GM21526 (cell line): Measurements from ENCODE around the gene HK3.

Experiments used
- ATAC-seq: cut with Tn5 transposase; IDR thresholded peaks from one replicate; pipeline ENCODE4 v1.9.1; 2021; ENCODE audit warnings: moderate library complexity; ENCODE audit not compliant: unreplicated experiment, low FRiP score

Gene HK3

DNA sequence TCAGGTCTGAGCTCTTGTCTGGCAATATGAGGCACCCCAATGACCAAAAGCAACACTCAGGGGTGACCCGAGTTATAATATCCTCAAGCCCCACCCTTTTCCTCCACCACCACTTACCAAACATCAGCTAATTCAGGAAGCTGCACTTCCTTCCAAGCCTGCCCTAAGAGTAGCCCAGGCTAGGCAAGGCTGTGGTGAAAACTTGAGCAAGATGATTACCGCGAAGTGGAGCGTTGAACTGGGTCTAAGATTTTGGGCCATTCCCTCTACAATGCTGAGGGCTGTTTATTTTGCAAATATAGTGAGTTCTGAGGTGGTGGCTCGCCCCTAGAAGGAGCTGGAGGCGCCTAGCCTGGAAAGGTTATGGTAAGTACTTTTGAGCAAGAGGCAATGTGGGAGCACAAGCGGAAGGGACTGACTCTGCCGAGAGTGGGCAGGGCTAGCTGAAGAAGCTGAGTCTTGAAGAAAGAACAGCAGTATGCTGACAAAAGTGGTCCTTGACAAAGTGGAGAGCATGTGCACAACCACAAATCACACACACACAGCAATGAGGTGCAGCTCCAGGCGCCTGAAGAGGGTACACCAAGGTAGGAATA, at the start of gene HK3:
Gene HK3 (minus strand): TSS at position 51 of the 596 bp plus-strand sequence. CDS start 3,187 bp downstream, outside the sequence.
- ATAC-seq: no peak

DNA sequence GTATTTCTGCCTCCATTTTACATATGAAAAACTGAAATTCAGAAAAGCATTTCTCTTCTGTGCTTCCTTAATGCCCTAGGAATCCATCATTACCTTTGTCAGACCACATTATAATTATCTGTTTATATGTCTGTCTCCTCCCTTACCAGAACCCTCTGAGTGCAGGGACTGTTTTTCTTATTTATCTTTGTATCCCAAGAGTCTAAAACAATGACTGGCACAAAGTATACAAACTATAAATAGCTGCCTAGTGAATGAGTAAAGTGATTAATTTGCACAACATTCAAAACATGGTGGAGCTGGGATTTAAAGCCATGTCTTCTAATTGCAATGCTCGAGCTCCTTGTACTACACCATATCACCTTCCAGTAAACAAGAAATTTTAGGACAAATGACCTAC, 49.3 kb upstream of the HK3 start:
- no peak for ATAC-seq

DNA sequence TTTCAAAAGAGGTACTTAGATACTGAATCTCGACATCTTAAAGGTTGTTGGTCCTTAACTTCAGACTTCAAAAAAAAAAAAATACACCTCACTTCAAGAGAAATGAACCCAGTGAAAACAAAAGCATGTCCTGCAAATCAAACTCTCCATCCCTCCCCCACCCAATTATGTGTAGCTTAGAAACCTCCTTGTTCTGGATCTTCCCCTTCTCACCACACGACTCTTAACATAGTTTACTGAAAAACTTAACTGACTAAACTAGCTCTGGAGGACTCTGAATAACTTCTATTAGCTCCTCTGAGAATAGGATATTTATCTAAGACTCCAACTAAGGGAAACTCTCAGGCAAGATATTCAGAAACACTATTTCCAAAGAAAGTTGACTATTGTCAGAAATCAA, 48.7 kb upstream of the HK3 start:
- ATAC-seq: no peak

GRCh38 chr5:176944268-176944667, 45.1 kb upstream of the HK3 start:
- ATAC-seq: no peak

- no peak for ATAC-seq
These were observed 44.7 kb upstream of the HK3 start for GRCh38 chr5:176943816-176944215.

DNA sequence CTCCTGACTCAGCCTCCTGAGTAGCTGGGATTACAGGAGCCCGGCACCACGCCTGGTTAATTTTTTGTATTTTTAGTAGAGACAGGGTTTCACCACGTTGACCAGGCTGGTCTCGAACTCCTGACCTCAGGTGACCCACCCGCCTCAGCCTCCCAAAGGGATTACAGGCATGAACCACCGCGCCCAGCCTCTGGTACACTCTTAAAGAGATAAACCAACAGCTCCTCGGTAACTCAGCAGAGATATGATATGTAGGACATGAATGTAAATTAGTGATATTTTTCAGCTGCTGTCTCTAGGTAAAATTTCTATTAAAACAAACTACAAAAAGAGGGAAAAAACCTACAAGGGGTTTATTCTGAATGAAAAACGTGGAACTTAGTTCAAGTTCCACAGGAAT, 42.8 kb upstream of the HK3 start:
- no peak for ATAC-seq

DNA sequence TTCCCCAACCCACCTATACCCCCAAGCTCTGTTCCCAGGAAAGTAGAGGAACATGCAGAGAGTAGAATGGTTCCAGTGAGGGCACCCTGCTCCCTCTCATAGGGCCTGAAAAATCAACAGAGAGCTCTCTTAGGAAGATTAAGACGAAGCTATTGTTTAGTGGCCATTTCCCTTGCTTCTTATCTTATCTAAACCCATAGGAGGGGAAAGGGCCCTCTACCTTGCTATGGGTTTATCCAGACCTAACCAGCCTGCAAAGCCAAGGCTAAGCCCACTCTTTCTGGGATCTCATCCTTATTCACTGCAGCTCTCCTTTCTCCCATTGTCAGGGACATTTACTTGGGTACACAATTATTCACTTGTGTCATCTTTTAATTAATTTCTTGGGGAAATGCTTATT, 39.3 kb upstream of the HK3 start:
- ATAC-seq: no peak

- no peak for ATAC-seq
These were observed 35.9 kb upstream of the HK3 start for GRCh38 chr5:176935017-176935416.

- ATAC-seq: no peak
These were observed 35.3 kb upstream of the HK3 start for GRCh38 chr5:176934309-176934930.

- no peak for ATAC-seq
These were observed 30.5 kb upstream of the HK3 start for GRCh38 chr5:176929654-176930053.

DNA sequence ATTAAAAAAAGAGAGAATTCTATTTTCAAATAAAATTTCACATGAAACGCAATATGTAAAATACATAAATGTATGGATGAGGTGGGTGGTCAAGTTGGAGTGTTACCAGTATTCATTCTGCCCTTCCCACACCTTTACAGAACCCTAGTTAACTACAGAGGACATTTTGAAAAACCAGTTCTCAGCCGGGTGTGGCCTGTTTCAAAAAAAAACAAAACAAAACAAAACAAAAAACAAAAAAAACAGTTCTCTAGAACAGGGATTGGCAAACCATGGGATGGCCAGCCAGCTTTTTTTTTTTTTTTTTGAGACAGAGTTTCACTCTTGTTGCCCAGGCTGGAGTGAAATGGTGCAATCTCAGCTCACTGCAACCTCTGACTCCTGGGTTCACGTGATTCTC, 28.4 kb upstream of the HK3 start:
- ATAC-seq: no peak

- no peak for ATAC-seq
These were observed 23.7 kb upstream of the HK3 start for GRCh38 chr5:176922817-176923216.

DNA sequence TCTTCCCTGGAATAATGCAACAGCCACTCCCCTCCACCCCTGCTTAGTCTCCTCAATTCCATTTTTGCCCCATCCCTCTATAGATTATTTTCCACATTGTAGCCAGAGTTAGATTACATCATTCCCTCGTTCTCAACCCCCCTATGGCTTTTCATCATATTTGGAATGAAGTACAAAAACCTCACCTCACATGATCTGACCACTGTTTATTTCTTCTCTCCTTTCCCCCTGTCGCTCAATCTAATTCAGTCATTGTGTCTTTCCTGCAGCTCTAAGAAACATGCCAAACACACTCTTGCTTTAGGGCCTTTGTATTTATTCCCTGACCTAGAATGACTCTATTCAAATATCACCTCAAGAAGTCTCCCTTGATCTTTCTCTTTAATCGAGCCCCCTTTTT, 22.6 kb upstream of the HK3 start:
- ATAC-seq: no peak

DNA sequence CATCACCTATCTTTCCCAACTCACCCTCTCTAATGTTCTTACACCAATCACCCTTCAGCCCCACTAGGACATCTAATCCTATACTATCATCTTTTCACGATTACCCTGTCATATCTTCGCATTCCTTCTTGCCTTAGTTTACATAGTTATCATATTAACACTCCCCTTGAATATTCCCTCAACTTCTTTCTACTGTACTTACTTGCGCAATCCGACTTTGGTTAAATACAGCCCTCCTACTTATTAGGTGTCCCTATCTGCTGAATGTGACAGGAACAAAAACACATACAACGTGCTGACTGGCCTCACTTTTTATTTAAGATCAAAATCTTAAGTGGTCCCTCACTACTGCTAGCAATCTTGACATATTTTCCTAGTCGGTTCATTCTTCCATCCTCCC, 19.5 kb upstream of the HK3 start:
- ATAC-seq: no peak

DNA sequence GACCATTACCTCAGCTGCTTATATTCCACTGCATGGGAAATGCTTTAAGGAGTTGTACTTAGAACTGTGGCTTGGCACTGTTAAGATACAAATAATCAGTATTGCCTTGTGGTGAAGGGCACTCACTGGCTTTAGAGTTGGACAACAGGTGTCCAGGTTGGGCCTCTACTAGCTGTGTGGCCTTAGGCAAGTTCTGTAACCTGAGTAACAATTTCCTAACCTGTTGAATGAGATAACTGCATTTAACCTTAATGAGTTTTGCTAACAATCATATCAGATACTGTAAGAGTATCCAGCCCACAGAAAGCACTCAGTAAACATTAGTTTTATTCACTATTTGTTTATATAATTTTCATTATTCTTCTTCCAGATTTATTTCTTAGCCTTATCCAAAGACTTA, 17.2 kb upstream of the HK3 start:
- no peak for ATAC-seq

DNA sequence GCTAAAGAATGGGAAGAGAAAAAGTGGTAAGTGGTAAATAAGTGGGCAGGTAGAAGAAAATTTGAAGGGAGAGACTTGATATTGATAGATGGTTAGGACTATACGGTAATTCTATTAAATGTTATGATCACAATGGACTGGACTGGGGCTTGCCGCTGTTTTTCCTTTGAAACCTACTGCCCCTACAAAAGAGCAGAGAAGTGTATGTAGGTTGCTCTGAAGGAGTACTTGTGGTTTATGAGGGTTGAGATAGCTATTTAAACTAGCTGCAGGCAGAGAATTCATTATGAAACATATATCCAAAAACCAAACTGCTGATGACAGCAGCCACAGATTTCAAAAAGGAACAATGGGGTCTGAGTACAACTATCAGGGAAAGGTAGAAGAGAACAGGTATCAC, 16.8 kb upstream of the HK3 start:
- ATAC-seq: no peak

DNA sequence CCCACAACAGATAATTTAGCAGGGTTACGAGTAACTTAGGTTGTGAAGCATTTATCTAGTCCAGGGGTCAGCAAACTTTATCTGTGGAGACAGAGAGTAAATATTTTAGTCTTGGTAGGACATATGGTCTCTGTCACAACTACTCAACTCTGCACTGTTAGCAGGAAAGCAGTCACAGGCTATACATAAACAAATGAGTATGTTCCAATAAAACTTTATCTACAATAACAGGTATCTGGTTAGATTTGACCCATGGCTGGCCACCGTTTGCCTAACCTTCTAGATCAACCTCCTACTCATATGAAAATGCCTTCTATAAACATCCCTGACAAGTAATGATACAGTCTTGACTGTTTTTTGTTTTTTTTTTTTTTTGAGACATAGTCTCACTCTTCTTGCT, 13.0 kb upstream of the HK3 start:
- no peak for ATAC-seq

DNA sequence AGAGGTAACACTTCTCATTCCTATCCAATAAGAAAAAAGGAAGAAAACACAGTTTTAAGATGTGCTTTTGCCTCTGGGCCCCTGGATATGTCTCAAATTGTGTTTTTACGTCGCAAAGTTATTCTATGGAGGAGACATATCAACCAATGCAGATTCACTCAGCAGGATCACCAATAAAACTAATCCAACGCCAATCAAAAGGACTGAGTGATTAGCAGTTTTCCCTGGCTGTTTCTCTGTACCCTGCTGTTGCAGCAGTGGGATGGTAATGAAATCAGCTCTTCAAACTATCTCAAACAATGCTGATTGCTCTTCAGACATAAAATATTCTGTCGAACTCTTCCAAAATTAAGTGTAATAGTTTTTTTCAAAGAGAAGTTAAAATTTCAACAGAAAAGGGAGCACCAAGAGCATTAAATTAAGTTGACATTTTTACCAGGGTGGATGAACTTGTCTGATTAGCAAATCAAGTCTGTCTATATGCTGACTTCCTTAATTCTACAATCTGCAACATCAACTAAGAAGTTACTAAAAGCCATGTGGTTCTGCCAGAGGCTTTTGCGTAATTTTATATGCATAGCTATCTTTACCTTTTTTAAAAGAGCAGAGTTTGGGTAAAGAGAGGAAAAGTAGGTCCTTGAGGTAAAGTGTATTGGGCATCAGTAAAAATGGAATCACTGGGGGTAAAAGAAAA, 9.7 kb upstream of the HK3 start:
- no peak for ATAC-seq

- no peak for ATAC-seq
These were observed 7.7 kb upstream of the HK3 start for GRCh38 chr5:176906796-176907195.

DNA sequence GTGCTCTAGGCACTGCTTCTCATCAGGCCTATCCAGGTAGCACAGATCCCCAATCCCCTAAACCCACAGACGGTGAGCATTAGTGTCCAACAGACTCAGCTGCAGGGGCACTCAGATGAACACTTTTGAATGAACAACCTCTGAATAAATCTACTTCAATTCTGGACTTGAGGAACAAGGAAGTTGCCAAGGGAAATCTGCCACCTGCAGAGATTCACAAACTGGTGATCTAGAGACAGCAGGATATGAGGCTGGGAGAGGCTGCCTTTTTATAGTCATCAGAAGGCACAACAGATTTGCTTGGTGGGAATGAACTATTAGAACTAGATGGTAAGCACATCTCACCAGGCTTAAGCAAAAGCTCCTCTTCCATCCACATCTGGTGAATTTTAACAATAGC, 7.0 kb upstream of the HK3 start:
- no peak for ATAC-seq

DNA sequence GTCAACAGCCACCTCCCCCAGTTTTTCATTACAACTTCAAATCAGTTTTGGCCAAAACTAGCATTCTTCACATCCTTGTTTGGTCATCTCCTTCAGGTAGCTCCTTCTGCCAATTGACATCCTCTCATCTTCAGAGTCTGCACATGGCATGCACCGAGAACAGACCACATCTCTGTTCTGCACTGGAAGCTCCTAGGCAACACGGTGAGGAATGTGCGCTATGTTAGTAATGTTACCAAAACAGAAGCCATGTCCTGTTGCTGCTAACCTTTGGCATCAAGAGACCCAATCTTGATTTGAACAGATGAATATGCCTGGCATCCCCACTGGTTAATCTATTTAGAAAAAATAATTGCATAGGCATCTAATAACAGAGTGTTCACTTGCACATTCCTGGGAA, 5.1 kb upstream of the HK3 start:
- no peak for ATAC-seq
